Parathyroid adenoma (tissue), 2 donors: ENCODE data around the gene BNIPL.

Experiments
- H2AFZ ChIP-seq: fragments of 300-600 bp; sonication (generic); one replicate; pipeline ENCODE4 v1.7.0; 2017; ENCODE audit warnings: antibody characterized with exemption, mild to moderate bottlenecking
- H3K27ac ChIP-seq: fragments of 300-600 bp; sonication (generic); one replicate; pipeline ENCODE4 v1.7.0; 2017
- H3K27me3 ChIP-seq: fragments of 300-600 bp; sonication (generic); one replicate; pipeline ENCODE4 v1.7.0; 2017; ENCODE audit warnings: low read length; ENCODE audit not compliant: control insufficient read depth, insufficient read depth
- H3K36me3 ChIP-seq: fragments of 300-600 bp; sonication (generic); one replicate; pipeline ENCODE4 v1.7.0; 2017; ENCODE audit warnings: low read length; ENCODE audit not compliant: control insufficient read depth, insufficient read depth
- H3K4me1 ChIP-seq: fragments of 300-600 bp; sonication (generic); one replicate; pipeline ENCODE4 v1.7.0; 2017; ENCODE audit warnings: control low read depth
- H3K4me2 ChIP-seq: fragments of 300-600 bp; sonication (generic); one replicate; pipeline ENCODE4 v1.7.0; 2017; ENCODE audit warnings: low read length
- H3K4me3 ChIP-seq: fragments of 300-600 bp; sonication (generic); one replicate; pipeline ENCODE4 v1.7.0; 2017; ENCODE audit warnings: low read depth, low read length
- H3K79me2 ChIP-seq: fragments of 300-600 bp; sonication (generic); one replicate; pipeline ENCODE4 v1.7.0; 2017; ENCODE audit warnings: control low read depth
- H3K9ac ChIP-seq: fragments of 300-600 bp; sonication (generic); one replicate; pipeline ENCODE4 v1.7.0; 2017; ENCODE audit warnings: mild to moderate bottlenecking
- H3K9me3 ChIP-seq: fragments of 300-600 bp; sonication (generic); one replicate; pipeline ENCODE4 v1.7.0; 2017; ENCODE audit warnings: low read length; ENCODE audit not compliant: control insufficient read depth
- CTCF ChIP-seq: fragments of 300-600 bp; sonication (generic); IDR thresholded peaks from one replicate; pipeline ENCODE4 v1.7.0; 2017; ENCODE audit warnings: antibody characterized with exemption, mild to moderate bottlenecking
- donor health status: primary hyperparathyroidism.

Gene BNIPL

GRCh38 chr1:151011154-151011850, 25.1 kb upstream of the BNIPL start:
- H3K79me2 ChIP-seq = peaks cover 4% of the 10 kb centered on the region
- no peaks in the 10 kb centered on the region for H3K9me3 ChIP-seq
- H3K4me1 ChIP-seq = peaks cover 15% of the 10 kb centered on the region
- H3K36me3 ChIP-seq = no peaks in the 10 kb centered on the region
- H3K4me2 ChIP-seq = no peak overlapping the region
- H3K27ac ChIP-seq = no peak overlapping the region
- no peak for TF ChIP-seq CTCF
- H3K27me3 ChIP-seq = no peaks in the 10 kb centered on the region
- H3K9ac ChIP-seq = no peak overlapping the region
- H3K4me3 ChIP-seq = no peak overlapping the region
- no peak overlapping the region for H2AFZ ChIP-seq

GRCh38 chr1:151012684-151013471, 23.5 kb upstream of the BNIPL start:
- H3K36me3 ChIP-seq = no peaks in the 10 kb centered on the region
- peaks cover 4% of the 10 kb centered on the region for H3K79me2 ChIP-seq
- no peak overlapping the region for H2AFZ ChIP-seq
- no peaks in the 10 kb centered on the region for H3K9me3 ChIP-seq
- peak overlapping the region; percentile 33 for H3K4me3 ChIP-seq
- peak overlapping the region; percentile 58 for H3K4me2 ChIP-seq
- H3K27me3 ChIP-seq = no peaks in the 10 kb centered on the region
- no peak for TF ChIP-seq CTCF
- H3K9ac ChIP-seq = no peak overlapping the region
- peak overlapping the region; percentile 39 for H3K27ac ChIP-seq
- peaks cover 5% of the 10 kb centered on the region for H3K4me1 ChIP-seq

- Histone ChIP-seq H3K4me3 (peak overlapping the region; percentile 33), H3K79me2 (peaks cover 4% of the 10 kb centered on the region), H2AFZ (no peak overlapping the region), H3K27ac (peak overlapping the region; percentile 39), H3K4me2 (peak overlapping the region; percentile 58), H3K4me1 (peaks cover 4% of the 10 kb centered on the region), H3K27me3 (no peaks in the 10 kb centered on the region), H3K9me3 (no peaks in the 10 kb centered on the region), H3K9ac (no peak overlapping the region), H3K36me3 (no peaks in the 10 kb centered on the region)
- TF ChIP-seq CTCF = no peak
Observed at GRCh38 chr1:151013518-151013917, 22.9 kb upstream of the BNIPL start.

- Histone ChIP-seq H3K36me3 (no peaks in the 10 kb centered on the region), H2AFZ (no peak overlapping the region), H3K4me2 (no peak overlapping the region), H3K9me3 (no peaks in the 10 kb centered on the region), H3K4me3 (no peak overlapping the region), H3K9ac (no peak overlapping the region), H3K27ac (no peak overlapping the region), H3K79me2 (peaks cover 2% of the 10 kb centered on the region), H3K27me3 (no peaks in the 10 kb centered on the region), H3K4me1 (no peaks in the 10 kb centered on the region)
- peak; percentile 57 for TF ChIP-seq CTCF
Observed at GRCh38 chr1:151024540-151025146, 11.7 kb upstream of the BNIPL start.
